ENCODE measurements around the gene ENTPD7. TPM values are rescaled to one million over a fixed set of nuclear protein-coding genes. Genes with fewer than 3 reads are reported as not detected.

Gene ENTPD7
- total and polyA plus RNA-seq, 2 of the 8 experiments (the other 6 are each of a cell fraction or from before 2014, with no cell fraction given): 5.0 to 15.6 TPM

- TF ChIP-seq RAD21 (IDR thresholded peaks at IDR 0.05 in 1 of 2, conservative IDR thresholded peaks at IDR 0.05 in 1 of 2; ENCODE audit: low read depth in 2 of 2, low read length in 2 of 2) (no peak), E2F6 (IDR thresholded peaks at IDR 0.05) (no peak)
These were observed 12.1 kb downstream of the ENTPD7 start (continued) for GRCh38 chr10:99671386-99671785.
